ENCODE results near the gene ASIC2. TPM values are rescaled to one million over a fixed set of nuclear protein-coding genes. Genes with fewer than 3 reads are reported as not detected.

ASIC2 gene
- total RNA-seq, 2 donors from 2014 or later = 3.0 to 3.3 TPM

DNA sequence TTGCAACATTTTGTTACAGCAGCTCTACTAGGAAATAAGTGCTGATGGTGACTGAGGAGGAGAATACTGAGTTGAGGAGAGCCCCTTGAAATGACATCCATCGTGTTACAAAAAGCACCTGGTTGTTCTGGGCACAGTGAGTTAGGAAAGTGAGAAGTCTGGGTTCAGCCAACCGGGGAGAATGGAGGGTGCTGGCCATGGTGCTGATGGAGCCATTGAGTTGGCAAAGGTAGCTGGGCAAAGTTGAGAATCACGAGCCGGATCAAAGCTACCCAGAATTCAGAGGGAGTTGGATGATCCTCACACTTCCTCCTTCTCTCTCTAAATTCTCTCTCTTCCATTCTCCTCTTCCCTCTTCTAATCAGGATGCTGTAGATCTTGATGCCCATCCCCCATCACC, 35.0 kb upstream of the ASIC2 start:
- no peak overlapping the region for H3K4me3 ChIP-seq (ENCODE audit: low read length)
- Mint-ChIP-seq H3K36me3 (ENCODE audit: low read depth) (no peaks in the 10 kb centered on the region), H3K27me3 (ENCODE audit: insufficient read depth) (peaks cover 49% of the 10 kb centered on the region), H3K4me3 (no peak overlapping the region), H3K4me1 (no peaks in the 10 kb centered on the region), H3K27ac (no peak overlapping the region), H3K9me3 (no peaks in the 10 kb centered on the region)
- H3K9me3 ChIP-seq (ENCODE audit: control insufficient read depth, low read length) = no peaks in the 10 kb centered on the region
- no peaks in the 10 kb centered on the region for H3K36me3 ChIP-seq (ENCODE audit: control insufficient read depth, insufficient read depth, low read length)
- no peaks in the 10 kb centered on the region for H3K4me1 ChIP-seq (ENCODE audit: control insufficient read depth, insufficient read depth, low read length)
- peak; percentile 90 for DNase-seq
- WGBS, 2 experiments (ENCODE audit: insufficient coverage in 1 of 2, insufficient read length in 1 of 2) = 27 to 60% methylated on average over 3 to 4 of the region's 4 CpGs
- H3K9ac ChIP-seq (ENCODE audit: extremely low read depth, low read length, poor library complexity, severe bottlenecking) = no peak overlapping the region
- H3K27me3 ChIP-seq (ENCODE audit: control insufficient read depth, insufficient read depth, low read length, poor library complexity, severe bottlenecking) = peaks cover 38% of the 10 kb centered on the region
- TF ChIP-seq, protein P1, sequence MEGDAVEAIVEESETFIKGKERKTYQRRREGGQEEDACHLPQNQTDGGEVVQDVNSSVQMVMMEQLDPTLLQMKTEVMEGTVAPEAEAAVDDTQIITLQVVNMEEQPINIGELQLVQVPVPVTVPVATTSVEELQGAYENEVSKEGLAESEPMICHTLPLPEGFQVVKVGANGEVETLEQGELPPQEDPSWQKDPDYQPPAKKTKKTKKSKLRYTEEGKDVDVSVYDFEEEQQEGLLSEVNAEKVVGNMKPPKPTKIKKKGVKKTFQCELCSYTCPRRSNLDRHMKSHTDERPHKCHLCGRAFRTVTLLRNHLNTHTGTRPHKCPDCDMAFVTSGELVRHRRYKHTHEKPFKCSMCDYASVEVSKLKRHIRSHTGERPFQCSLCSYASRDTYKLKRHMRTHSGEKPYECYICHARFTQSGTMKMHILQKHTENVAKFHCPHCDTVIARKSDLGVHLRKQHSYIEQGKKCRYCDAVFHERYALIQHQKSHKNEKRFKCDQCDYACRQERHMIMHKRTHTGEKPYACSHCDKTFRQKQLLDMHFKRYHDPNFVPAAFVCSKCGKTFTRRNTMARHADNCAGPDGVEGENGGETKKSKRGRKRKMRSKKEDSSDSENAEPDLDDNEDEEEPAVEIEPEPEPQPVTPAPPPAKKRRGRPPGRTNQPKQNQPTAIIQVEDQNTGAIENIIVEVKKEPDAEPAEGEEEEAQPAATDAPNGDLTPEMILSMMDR (conservative IDR thresholded peaks at IDR 0.05) = no peak
- no peak overlapping the region for H3K27ac ChIP-seq (ENCODE audit: low read depth, low read length)

DNA sequence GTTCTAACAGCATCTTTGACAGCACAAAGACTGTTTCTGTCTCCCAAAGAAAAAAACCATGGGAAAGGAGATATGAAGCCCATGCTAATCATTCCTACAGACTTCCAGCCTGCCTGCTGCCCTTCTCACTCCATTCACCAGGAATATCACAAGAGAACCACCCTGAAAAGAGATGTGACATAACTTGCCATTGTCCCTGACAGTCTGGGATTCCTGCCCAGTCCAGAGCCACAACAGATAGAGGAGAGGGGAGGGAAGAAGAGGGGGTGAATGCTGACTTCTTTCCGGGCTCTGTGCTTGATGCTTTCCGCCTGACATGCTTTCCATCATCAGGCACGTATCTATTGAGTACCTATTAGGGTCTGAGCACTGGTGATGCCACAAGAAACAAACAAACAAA, 31.6 kb upstream of the ASIC2 start:
- peaks cover 52% of the 10 kb centered on the region for H3K27me3 Mint-ChIP-seq (ENCODE audit: insufficient read depth)
- Histone ChIP-seq H3K36me3 (ENCODE audit: control insufficient read depth, insufficient read depth, low read length) (no peaks in the 10 kb centered on the region), H3K27ac (ENCODE audit: low read depth, low read length) (no peak overlapping the region), H3K27me3 (ENCODE audit: control insufficient read depth, insufficient read depth, low read length, poor library complexity, severe bottlenecking) (peaks cover 49% of the 10 kb centered on the region), H3K4me3 (ENCODE audit: low read length) (no peak overlapping the region), H3K9ac (ENCODE audit: extremely low read depth, low read length, poor library complexity, severe bottlenecking) (no peak overlapping the region), H3K4me1 (ENCODE audit: control insufficient read depth, insufficient read depth, low read length) (no peaks in the 10 kb centered on the region), H3K9me3 (ENCODE audit: control insufficient read depth, low read length) (no peaks in the 10 kb centered on the region)
- WGBS, 2 experiments (ENCODE audit: insufficient coverage in 1 of 2, insufficient read length in 1 of 2) = 79 to 80% methylated on average over 1 to 3 of the region's 3 CpGs
- TF ChIP-seq, protein P1 (conservative IDR thresholded peaks at IDR 0.05) = no peak
- H3K4me3 Mint-ChIP-seq = no peak overlapping the region
- no peak for DNase-seq
- no peaks in the 10 kb centered on the region for H3K9me3 Mint-ChIP-seq
- no peak overlapping the region for H3K27ac Mint-ChIP-seq
- no peaks in the 10 kb centered on the region for H3K4me1 Mint-ChIP-seq
- no peaks in the 10 kb centered on the region for H3K36me3 Mint-ChIP-seq (ENCODE audit: low read depth)

DNA sequence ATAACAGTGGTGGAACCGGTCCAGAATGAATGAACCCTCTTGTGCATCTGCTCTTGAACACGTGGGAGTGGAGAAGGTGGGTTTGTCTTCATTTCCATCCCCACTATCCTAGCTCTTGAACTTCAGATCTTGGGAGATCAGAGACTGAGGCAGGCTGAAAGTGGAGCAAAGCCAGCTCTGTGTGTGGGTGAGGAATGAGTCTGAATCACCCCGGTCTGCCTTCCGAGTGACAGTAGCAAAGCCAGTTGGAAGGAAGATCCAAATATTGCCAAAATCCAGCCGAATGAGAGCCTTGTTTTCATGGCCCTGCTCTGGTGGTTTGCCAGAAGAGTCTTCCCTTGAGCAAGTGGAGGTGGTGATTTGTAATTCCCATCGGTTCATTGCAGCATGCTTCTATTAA, 29.0 kb upstream of the ASIC2 start:
- DNase-seq = no peak
- H3K4me3 Mint-ChIP-seq = no peak overlapping the region
- TF ChIP-seq, protein P1 (conservative IDR thresholded peaks at IDR 0.05) = no peak
- H3K27me3 Mint-ChIP-seq (ENCODE audit: insufficient read depth) = peaks cover 49% of the 10 kb centered on the region
- no peaks in the 10 kb centered on the region for H3K4me1 Mint-ChIP-seq
- H3K27ac ChIP-seq (ENCODE audit: low read depth, low read length) = no peak overlapping the region
- H3K36me3 ChIP-seq (ENCODE audit: control insufficient read depth, insufficient read depth, low read length) = no peaks in the 10 kb centered on the region
- 76 to 85% methylated on average over 3 to 5 of the region's 6 CpGs for WGBS, 2 experiments (ENCODE audit: insufficient coverage in 1 of 2, insufficient read length in 1 of 2)
- H3K9ac ChIP-seq (ENCODE audit: extremely low read depth, low read length, poor library complexity, severe bottlenecking) = no peak overlapping the region
- no peaks in the 10 kb centered on the region for H3K9me3 Mint-ChIP-seq
- no peaks in the 10 kb centered on the region for H3K4me1 ChIP-seq (ENCODE audit: control insufficient read depth, insufficient read depth, low read length)
- no peaks in the 10 kb centered on the region for H3K36me3 Mint-ChIP-seq (ENCODE audit: low read depth)
- H3K4me3 ChIP-seq (ENCODE audit: low read length) = no peak overlapping the region
- no peaks in the 10 kb centered on the region for H3K9me3 ChIP-seq (ENCODE audit: control insufficient read depth, low read length)
- H3K27me3 ChIP-seq (ENCODE audit: control insufficient read depth, insufficient read depth, low read length, poor library complexity, severe bottlenecking) = peaks cover 49% of the 10 kb centered on the region
- H3K27ac Mint-ChIP-seq = no peak overlapping the region

Measured in endodermal cell (in vitro differentiated cells).